HCT116 (cell line): ENCODE results near the gene FDXR.

ENCODE experiments used
- CTCF ChIP-seq, 3 experiments: fragments of 200-600 bp in 1 of 3; sonication (generic) in 1 of 3; IDR thresholded peaks in 2 of 3; conservative IDR thresholded peaks in 1 of 3; 2 replicates each; pipeline ENCODE4 v1.5.1; 2012 to 2017; ENCODE audit warnings: low read depth in 2 of 3, low read length in 2 of 3, antibody characterized with exemption in 1 of 3, borderline replicate concordance in 1 of 3, control low read depth in 1 of 3, mild to moderate bottlenecking in 1 of 3, mixed read lengths in 1 of 3, mixed run types in 1 of 3, moderate library complexity in 1 of 3; ENCODE audit not compliant: insufficient read depth in 1 of 3
- EZH2 ChIP-seq: fragments of 200-600 bp; sonication (generic); IDR thresholded peaks from 2 replicates; pipeline ENCODE4 v1.6.1; 2017; ENCODE audit warnings: antibody characterized with exemption, mixed run types
- JUND ChIP-seq: IDR thresholded peaks from 2 replicates; pipeline ENCODE4 v1.6.1; 2012
- POLR2A ChIP-seq: IDR thresholded peaks from 2 replicates; pipeline ENCODE4 v1.7.0; 2011; ENCODE audit warnings: borderline replicate concordance; ENCODE audit not compliant: insufficient read depth, insufficient read length; ENCODE audit errors: extremely low read depth
- POLR2AphosphoS5 ChIP-seq: IDR thresholded peaks from 2 replicates; pipeline ENCODE4 v1.6.1; 2011; ENCODE audit warnings: mild to moderate bottlenecking, low read depth, low read length, moderate library complexity
- RAD21 ChIP-seq: IDR thresholded peaks from 2 replicates; pipeline ENCODE4 v1.6.1; 2012; ENCODE audit warnings: low read depth, mild to moderate bottlenecking
- SIN3A ChIP-seq: IDR thresholded peaks from 2 replicates; pipeline ENCODE4 v1.6.1; 2012; ENCODE audit warnings: low read depth
- SP1 ChIP-seq: IDR thresholded peaks from 2 replicates; pipeline ENCODE4 v1.6.1; 2012; ENCODE audit warnings: low read depth
- YY1 ChIP-seq: IDR thresholded peaks from 2 replicates; pipeline ENCODE4 v1.6.1; 2011; ENCODE audit warnings: low read length, low read depth, moderate library complexity, mild to moderate bottlenecking; ENCODE audit not compliant: insufficient replicate concordance; ENCODE audit errors: extremely low read depth
- TF ChIP-seq, protein P1 (sequence below): IDR thresholded peaks from 2 replicates; pipeline ENCODE4 v1.6.1; 2012
- TF ChIP-seq, protein P2 (sequence below): IDR thresholded peaks from 2 replicates; pipeline ENCODE4 v1.6.1; 2012
- TF ChIP-seq, protein P3 (sequence below): IDR thresholded peaks from 2 replicates; pipeline ENCODE4 v1.6.1; 2012; ENCODE audit warnings: low read depth
- TF ChIP-seq, protein P4 (sequence below): IDR thresholded peaks from 2 replicates; pipeline ENCODE4 v1.6.1; 2011; ENCODE audit warnings: mild to moderate bottlenecking, low read length, moderate library complexity; ENCODE audit not compliant: insufficient replicate concordance; ENCODE audit errors: extremely low read depth

- TF ChIP-seq, protein P1, sequence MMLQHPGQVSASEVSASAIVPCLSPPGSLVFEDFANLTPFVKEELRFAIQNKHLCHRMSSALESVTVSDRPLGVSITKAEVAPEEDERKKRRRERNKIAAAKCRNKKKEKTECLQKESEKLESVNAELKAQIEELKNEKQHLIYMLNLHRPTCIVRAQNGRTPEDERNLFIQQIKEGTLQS = no peak
- TF ChIP-seq CTCF (IDR thresholded peaks at IDR 0.05 in 2 of 3, conservative IDR thresholded peaks at IDR 0.05 in 1 of 3; ENCODE audit: borderline replicate concordance in 1 of 3, insufficient read depth in 1 of 3, low read depth in 2 of 3, low read length in 2 of 3) = no peak
- TF ChIP-seq YY1 = no peak
- no peak for TF ChIP-seq EZH2
- no peak for TF ChIP-seq POLR2A
- TF ChIP-seq POLR2AphosphoS5 = no peak
- TF ChIP-seq, protein P2, sequence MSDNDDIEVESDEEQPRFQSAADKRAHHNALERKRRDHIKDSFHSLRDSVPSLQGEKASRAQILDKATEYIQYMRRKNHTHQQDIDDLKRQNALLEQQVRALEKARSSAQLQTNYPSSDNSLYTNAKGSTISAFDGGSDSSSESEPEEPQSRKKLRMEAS = no peak
- no peak for TF ChIP-seq JUND
- TF ChIP-seq, protein P3, sequence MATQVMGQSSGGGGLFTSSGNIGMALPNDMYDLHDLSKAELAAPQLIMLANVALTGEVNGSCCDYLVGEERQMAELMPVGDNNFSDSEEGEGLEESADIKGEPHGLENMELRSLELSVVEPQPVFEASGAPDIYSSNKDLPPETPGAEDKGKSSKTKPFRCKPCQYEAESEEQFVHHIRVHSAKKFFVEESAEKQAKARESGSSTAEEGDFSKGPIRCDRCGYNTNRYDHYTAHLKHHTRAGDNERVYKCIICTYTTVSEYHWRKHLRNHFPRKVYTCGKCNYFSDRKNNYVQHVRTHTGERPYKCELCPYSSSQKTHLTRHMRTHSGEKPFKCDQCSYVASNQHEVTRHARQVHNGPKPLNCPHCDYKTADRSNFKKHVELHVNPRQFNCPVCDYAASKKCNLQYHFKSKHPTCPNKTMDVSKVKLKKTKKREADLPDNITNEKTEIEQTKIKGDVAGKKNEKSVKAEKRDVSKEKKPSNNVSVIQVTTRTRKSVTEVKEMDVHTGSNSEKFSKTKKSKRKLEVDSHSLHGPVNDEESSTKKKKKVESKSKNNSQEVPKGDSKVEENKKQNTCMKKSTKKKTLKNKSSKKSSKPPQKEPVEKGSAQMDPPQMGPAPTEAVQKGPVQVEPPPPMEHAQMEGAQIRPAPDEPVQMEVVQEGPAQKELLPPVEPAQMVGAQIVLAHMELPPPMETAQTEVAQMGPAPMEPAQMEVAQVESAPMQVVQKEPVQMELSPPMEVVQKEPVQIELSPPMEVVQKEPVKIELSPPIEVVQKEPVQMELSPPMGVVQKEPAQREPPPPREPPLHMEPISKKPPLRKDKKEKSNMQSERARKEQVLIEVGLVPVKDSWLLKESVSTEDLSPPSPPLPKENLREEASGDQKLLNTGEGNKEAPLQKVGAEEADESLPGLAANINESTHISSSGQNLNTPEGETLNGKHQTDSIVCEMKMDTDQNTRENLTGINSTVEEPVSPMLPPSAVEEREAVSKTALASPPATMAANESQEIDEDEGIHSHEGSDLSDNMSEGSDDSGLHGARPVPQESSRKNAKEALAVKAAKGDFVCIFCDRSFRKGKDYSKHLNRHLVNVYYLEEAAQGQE = no peak
- no peak for TF ChIP-seq SIN3A
- TF ChIP-seq RAD21 = no peak
- no peak for TF ChIP-seq SP1
- TF ChIP-seq, protein P4, sequence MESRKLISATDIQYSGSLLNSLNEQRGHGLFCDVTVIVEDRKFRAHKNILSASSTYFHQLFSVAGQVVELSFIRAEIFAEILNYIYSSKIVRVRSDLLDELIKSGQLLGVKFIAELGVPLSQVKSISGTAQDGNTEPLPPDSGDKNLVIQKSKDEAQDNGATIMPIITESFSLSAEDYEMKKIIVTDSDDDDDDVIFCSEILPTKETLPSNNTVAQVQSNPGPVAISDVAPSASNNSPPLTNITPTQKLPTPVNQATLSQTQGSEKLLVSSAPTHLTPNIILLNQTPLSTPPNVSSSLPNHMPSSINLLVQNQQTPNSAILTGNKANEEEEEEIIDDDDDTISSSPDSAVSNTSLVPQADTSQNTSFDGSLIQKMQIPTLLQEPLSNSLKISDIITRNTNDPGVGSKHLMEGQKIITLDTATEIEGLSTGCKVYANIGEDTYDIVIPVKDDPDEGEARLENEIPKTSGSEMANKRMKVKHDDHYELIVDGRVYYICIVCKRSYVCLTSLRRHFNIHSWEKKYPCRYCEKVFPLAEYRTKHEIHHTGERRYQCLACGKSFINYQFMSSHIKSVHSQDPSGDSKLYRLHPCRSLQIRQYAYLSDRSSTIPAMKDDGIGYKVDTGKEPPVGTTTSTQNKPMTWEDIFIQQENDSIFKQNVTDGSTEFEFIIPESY = no peak
These were observed 26.2 kb downstream of the FDXR start for GRCh38 chr17:74846621-74847020.
